CD14-positive monocyte (primary cell): ENCODE results near the gene BATF3. TPM values are rescaled to one million over a fixed set of nuclear protein-coding genes. Genes with fewer than 3 reads are reported as not detected.

Source experiments
- DNase-seq, 3 donors: peaks; one replicate each; pipeline ENCODE4 v3.0.0-alpha.2; 2011 to 2022
- H2AFZ ChIP-seq: 2 replicates; pipeline ENCODE4 v1.6.0; 2012; ENCODE audit warnings: mild to moderate bottlenecking, low read depth, low read length, inconsistent platforms; ENCODE audit not compliant: insufficient read depth, poor library complexity, severe bottlenecking
- H3K27ac ChIP-seq, 2 donors: 1 replicate in 1 of 2; 2 replicates in 1 of 2; pipeline ENCODE4 v1.5.1; 2012 to 2013; ENCODE audit warnings: low read length in 2 of 2, control low read depth in 1 of 2, inconsistent platforms in 1 of 2, low read depth in 1 of 2, mild to moderate bottlenecking in 1 of 2
- H3K27me3 ChIP-seq, 2 donors: one replicate each; pipeline versions ENCODE4 v1.6.0 to v1.6.1; 2011 to 2013; ENCODE audit warnings: low read length in 2 of 2; ENCODE audit not compliant: control insufficient read depth in 2 of 2, insufficient read depth in 2 of 2
- H3K36me3 ChIP-seq, 2 donors: replicated peaks in 1 of 2; 1 replicate in 1 of 2; 2 replicates in 1 of 2; pipeline versions ENCODE4 v1.5.1 to v1.6.1; 2012 to 2013; ENCODE audit warnings: low read length in 2 of 2, control low read depth in 1 of 2, inconsistent platforms in 1 of 2, mild to moderate bottlenecking in 1 of 2; ENCODE audit not compliant: insufficient read depth in 2 of 2, control insufficient read depth in 1 of 2
- H3K4me1 ChIP-seq, 2 donors: 1 replicate in 1 of 2; 2 replicates in 1 of 2; pipeline versions ENCODE4 v1.5.1 to v1.6.1; 2012 to 2013; ENCODE audit warnings: low read length in 2 of 2, control low read depth in 1 of 2, inconsistent platforms in 1 of 2, mild to moderate bottlenecking in 1 of 2, moderate library complexity in 1 of 2; ENCODE audit not compliant: insufficient read depth in 2 of 2, control insufficient read depth in 1 of 2
- H3K4me2 ChIP-seq: replicated peaks from 2 replicates; pipeline ENCODE3; 2012; ENCODE audit warnings: low read length, moderate library complexity, mild to moderate bottlenecking; ENCODE audit not compliant: poor library complexity, severe bottlenecking; ENCODE audit errors: extremely low read depth
- H3K4me3 ChIP-seq, 3 experiments: fragments of 200-600 bp in 1 of 3; sonication (generic) in 1 of 3; replicated peaks in 1 of 3; 1 replicate in 2 of 3; 2 replicates in 1 of 3; pipeline ENCODE4 v1.5.1; 2011 to 2013; ENCODE audit warnings: low read length in 3 of 3, mild to moderate bottlenecking in 3 of 3, control low read depth in 2 of 3, low read depth in 2 of 3, inconsistent platforms in 1 of 3, moderate library complexity in 1 of 3
- H3K79me2 ChIP-seq: 2 replicates; pipeline ENCODE4 v1.6.0; 2012; ENCODE audit warnings: mild to moderate bottlenecking, control low read depth, inconsistent platforms, low read length, moderate library complexity; ENCODE audit not compliant: insufficient read depth
- H3K9ac ChIP-seq: 2 replicates; pipeline ENCODE4 v1.6.0; 2017; ENCODE audit warnings: low read length, mild to moderate bottlenecking; ENCODE audit not compliant: insufficient read depth, poor library complexity, severe bottlenecking
- H3K9me3 ChIP-seq, 2 donors: replicated peaks in 1 of 2; 1 replicate in 1 of 2; 2 replicates in 1 of 2; pipeline versions ENCODE4 v1.5.1 to v1.6.1; 2012 to 2013; ENCODE audit warnings: low read length in 2 of 2, control low read depth in 1 of 2; ENCODE audit not compliant: control insufficient read depth in 1 of 2, insufficient read depth in 1 of 2
- H4K20me1 ChIP-seq: 2 replicates; pipeline ENCODE4 v1.6.0; 2012; ENCODE audit warnings: mild to moderate bottlenecking, low read length, control low read depth, moderate library complexity; ENCODE audit not compliant: insufficient read depth
- H3K27ac Mint-ChIP-seq, 7 donors: one replicate each; pipeline ENCODE4 v1.8.0; 2020; ENCODE audit warnings: mild to moderate bottlenecking in 7 of 7, mixed read lengths in 7 of 7, moderate library complexity in 6 of 7, inconsistent platforms in 2 of 7
- H3K27me3 Mint-ChIP-seq, 3 donors: one replicate each; pipeline ENCODE4 v1.8.0; 2021 to 2022; ENCODE audit warnings: low read depth in 3 of 3, mild to moderate bottlenecking in 3 of 3, mixed read lengths in 3 of 3, moderate library complexity in 3 of 3, inconsistent platforms in 1 of 3
- H3K36me3 Mint-ChIP-seq, 2 donors: one replicate each; pipeline ENCODE4 v1.8.0; 2020; ENCODE audit warnings: mixed read lengths in 2 of 2, inconsistent platforms in 1 of 2, mild to moderate bottlenecking in 1 of 2
- H3K4me1 Mint-ChIP-seq: one replicate; pipeline ENCODE4 v1.8.0; 2020; ENCODE audit warnings: mild to moderate bottlenecking, mixed read lengths
- H3K4me3 Mint-ChIP-seq, 2 donors: one replicate each; pipeline ENCODE4 v1.8.0; 2020; ENCODE audit warnings: mild to moderate bottlenecking in 2 of 2, mixed read lengths in 2 of 2, moderate library complexity in 1 of 2
- H3K9me3 Mint-ChIP-seq, 7 donors: one replicate each; pipeline ENCODE4 v1.8.0; 2020 to 2022; ENCODE audit warnings: mixed read lengths in 7 of 7, mild to moderate bottlenecking in 6 of 7, moderate library complexity in 6 of 7, inconsistent platforms in 2 of 7
- WGBS: methylation state at CpG from one replicate; pipeline ENCODE4 v1.1.5; 2013; ENCODE audit warnings: missing lambda C conversion rate; ENCODE audit not compliant: insufficient coverage; 5-methylcytosine and 5-hydroxymethylcytosine counted together
- intact Hi-C, 2 donors: fragments of 100-400 bp; cut with micrococcal nuclease; formaldehyde crosslinking; loops; one replicate each; pipeline versions ENCODE4 v1.15.0 to v1.15.1; 2023
- polyA plus RNA-seq, 3 donors: library from polyadenylated mRNA; depleted of rRNA in 1 of 3; unstranded in 2 of 3; stranded (reverse) in 1 of 3; fragments of 300-500 nt in 2 of 3; fragments of >200 nt in 1 of 3; fragmentation: Illumina TruSeq in 2 of 3; gene quantifications; 1 replicate in 2 of 3; 2 replicates in 1 of 3; pipeline ENCODE4 v1.2.3, GENCODE V29; 2012 to 2021
- TF ChIP-seq, protein P1 (sequence below): fragments of 200-600 bp; IDR thresholded peaks from one replicate; pipeline ENCODE4 v1.8.0; 2022; ENCODE audit warnings: antibody characterized with exemption, mild to moderate bottlenecking

BATF3 gene
- polyA plus RNA-seq, 3 donors = 9.3 to 34.7 (median 15.1) TPM

DNA sequence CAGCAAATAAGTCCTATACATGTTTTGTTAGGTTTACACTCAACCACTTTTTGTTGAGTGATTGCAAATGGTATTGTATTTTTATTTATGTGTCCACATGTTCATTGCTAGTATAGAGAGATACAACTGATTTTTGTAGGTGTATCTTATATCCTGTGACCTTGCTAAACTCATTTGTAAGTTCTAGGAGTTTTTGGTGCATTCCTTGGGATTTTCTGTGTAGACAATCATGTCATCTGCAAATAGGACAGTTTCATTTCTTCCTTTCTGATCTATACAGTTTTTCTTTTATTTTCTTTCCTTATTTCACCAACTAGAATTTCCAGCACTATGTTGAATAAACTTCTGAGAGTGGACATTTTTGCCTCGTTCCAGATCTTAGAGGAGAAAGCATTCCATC, 16.5 kb upstream of the BATF3 start:
- H3K27me3 Mint-ChIP-seq = peaks cover 8 to 12% (median 10%) of the 10 kb centered on the region in 3 donors
- TF ChIP-seq, protein P1, sequence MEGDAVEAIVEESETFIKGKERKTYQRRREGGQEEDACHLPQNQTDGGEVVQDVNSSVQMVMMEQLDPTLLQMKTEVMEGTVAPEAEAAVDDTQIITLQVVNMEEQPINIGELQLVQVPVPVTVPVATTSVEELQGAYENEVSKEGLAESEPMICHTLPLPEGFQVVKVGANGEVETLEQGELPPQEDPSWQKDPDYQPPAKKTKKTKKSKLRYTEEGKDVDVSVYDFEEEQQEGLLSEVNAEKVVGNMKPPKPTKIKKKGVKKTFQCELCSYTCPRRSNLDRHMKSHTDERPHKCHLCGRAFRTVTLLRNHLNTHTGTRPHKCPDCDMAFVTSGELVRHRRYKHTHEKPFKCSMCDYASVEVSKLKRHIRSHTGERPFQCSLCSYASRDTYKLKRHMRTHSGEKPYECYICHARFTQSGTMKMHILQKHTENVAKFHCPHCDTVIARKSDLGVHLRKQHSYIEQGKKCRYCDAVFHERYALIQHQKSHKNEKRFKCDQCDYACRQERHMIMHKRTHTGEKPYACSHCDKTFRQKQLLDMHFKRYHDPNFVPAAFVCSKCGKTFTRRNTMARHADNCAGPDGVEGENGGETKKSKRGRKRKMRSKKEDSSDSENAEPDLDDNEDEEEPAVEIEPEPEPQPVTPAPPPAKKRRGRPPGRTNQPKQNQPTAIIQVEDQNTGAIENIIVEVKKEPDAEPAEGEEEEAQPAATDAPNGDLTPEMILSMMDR = no peak
- no peaks in the 10 kb centered on the region for H3K36me3 Mint-ChIP-seq
- Histone ChIP-seq H2AFZ (no peak overlapping the region), H3K27me3 (peaks cover 0 to 3% of the 10 kb centered on the region in 2 donors), H3K4me2 (no peak overlapping the region), H3K27ac (no peak overlapping the region), H3K79me2 (no peaks in the 10 kb centered on the region), H3K9me3 (no peaks in the 10 kb centered on the region), H3K4me1 (no peaks in the 10 kb centered on the region), H3K9ac (no peak overlapping the region), H3K36me3 (no peaks in the 10 kb centered on the region), H3K4me3 (no peak overlapping the region), H4K20me1 (no peaks in the 10 kb centered on the region)
- H3K4me1 Mint-ChIP-seq = no peaks in the 10 kb centered on the region
- H3K9me3 Mint-ChIP-seq = peaks cover 0 to 2% (median 0%) of the 10 kb centered on the region in 7 donors
- intact Hi-C loops = no loop called here
- H3K4me3 Mint-ChIP-seq = no peak overlapping the region
- WGBS = no CpG with 5 or more reads among the region's 1 CpG
- DNase-seq = no peak
- no peak overlapping the region for H3K27ac Mint-ChIP-seq

DNA sequence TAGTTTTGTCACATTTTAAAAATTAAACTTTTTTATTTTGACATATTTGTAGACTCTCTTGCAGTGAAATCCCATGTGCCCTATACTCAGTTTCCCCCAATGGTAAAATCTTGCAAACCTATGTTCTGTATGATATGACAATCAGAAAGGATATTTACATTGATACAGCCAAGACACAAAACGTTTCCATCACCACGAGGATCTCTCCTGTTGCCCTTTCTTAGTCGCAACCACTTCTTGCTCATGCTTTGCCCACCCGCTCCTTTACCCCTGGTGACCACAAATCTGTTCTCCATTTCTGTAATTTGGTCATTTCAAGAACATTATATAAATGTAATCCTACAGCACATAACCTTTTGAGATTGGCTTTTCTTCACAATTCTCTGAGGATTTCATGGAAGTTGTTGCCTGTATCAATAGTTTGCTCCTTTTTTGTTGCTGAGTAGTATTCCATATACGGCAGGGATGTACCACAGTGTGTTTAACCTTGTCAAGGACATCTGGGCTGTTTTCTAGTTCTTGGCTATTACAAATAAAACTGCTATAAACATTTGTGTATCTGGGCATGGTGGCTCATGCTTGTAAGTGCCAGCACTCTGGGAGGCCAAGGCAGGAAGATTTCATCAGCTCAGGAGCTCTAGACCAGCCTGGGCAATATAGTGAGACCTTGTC, 14.0 kb upstream of the BATF3 start:
- WGBS = 93% methylated on average over 3 of the region's 5 CpGs
- Mint-ChIP-seq H3K9me3 (peaks cover 0 to 2% (median 0%) of the 10 kb centered on the region in 7 donors), H3K4me1 (peaks cover 9% of the 10 kb centered on the region), H3K27me3 (peaks cover 5 to 11% (median 11%) of the 10 kb centered on the region in 3 donors), H3K4me3 (no peak overlapping the region), H3K27ac (no peak overlapping the region), H3K36me3 (no peaks in the 10 kb centered on the region)
- peaks cover 0 to 3% of the 10 kb centered on the region in 2 donors for H3K27me3 ChIP-seq
- no peak overlapping the region for H3K27ac ChIP-seq
- H3K4me2 ChIP-seq = no peak overlapping the region
- H3K79me2 ChIP-seq = no peaks in the 10 kb centered on the region
- H3K4me3 ChIP-seq = no peak overlapping the region
- intact Hi-C loops = no loop called here
- no peak overlapping the region for H2AFZ ChIP-seq
- H4K20me1 ChIP-seq = no peaks in the 10 kb centered on the region
- H3K9me3 ChIP-seq = no peaks in the 10 kb centered on the region
- TF ChIP-seq, protein P1 = no peak
- no peak overlapping the region for H3K9ac ChIP-seq
- no peak for DNase-seq
- peaks cover 8 to 10% of the 10 kb centered on the region in 2 donors for H3K4me1 ChIP-seq
- no peaks in the 10 kb centered on the region for H3K36me3 ChIP-seq
